Stimulated activated CD4-positive, alpha-beta T cell treated with anti-CD3 and anti-CD28 coated beads, TNF-alpha, amount 100 ng/mL, for 48 hours (primary cell): ENCODE results near the gene ALB.

Experiments
- DNase-seq, 3 donors: peaks; one replicate each; pipeline ENCODE4 v3.0.0-alpha.2; 2020; ENCODE audit warnings: low read depth in 3 of 3

ALB gene

DNA sequence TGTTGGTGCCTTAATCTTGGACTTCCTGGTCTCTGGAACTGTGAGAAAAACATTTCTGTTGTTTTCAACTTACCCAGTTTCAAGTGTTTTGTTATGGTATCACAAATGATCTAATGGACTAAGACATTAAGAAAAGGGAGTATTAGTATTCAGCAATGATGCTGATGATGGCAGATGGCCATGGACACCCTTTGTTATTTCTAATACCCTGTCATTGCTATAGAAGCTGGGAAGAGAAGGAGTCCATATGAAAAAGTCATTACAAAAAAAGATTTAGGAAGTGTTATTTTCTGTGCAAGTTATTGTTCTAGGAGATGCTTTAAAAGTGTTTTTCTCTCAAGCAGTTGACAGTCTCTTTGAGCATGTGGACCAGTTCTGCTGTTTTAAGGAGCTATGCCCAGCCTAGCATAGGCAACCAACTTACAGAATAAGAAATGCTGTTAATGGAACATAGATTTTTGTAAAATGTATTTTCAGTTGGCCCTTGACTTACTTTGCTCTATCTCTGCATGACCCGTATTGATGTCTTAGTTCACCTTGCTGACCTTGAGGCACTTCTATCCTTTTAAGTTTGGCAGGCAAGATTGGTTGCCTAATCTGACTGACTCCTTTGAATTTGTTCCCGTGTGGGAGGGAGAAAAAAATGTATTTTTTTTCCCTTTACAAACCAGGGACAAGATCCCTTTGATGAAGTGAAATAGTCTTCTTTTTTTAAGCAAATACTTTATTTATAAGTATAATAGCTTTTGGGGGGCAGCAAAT, 25.9 kb downstream of the ALB start:
- no peak for DNase-seq

- no peak for DNase-seq
These were observed 27.7 kb downstream of the ALB start for GRCh38 chr4:73431813-73432168.

DNA sequence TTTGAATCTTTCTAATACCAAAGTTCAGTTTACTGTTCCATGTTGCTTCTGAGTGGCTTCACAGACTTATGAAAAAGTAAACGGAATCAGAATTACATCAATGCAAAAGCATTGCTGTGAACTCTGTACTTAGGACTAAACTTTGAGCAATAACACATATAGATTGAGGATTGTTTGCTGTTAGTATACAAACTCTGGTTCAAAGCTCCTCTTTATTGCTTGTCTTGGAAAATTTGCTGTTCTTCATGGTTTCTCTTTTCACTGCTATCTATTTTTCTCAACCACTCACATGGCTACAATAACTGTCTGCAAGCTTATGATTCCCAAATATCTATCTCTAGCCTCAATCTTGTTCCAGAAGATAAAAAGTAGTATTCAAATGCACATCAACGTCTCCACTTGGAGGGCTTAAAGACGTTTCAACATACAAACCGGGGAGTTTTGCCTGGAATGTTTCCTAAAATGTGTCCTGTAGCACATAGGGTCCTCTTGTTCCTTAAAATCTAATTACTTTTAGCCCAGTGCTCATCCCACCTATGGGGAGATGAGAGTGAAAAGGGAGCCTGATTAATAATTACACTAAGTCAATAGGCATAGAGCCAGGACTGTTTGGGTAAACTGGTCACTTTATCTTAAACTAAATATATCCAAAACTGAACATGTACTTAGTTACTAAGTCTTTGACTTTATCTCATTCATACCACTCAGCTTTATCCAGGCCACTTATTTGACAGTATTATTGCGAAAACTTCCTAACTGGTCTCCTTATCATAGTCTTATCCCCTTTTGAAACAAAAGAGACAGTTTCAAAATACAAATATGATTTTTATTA, 28.3 kb downstream of the ALB start:
- no peak for DNase-seq

- DNase-seq: no peak
These were observed 29.1 kb downstream of the ALB start for GRCh38 chr4:73433140-73433539.

DNA sequence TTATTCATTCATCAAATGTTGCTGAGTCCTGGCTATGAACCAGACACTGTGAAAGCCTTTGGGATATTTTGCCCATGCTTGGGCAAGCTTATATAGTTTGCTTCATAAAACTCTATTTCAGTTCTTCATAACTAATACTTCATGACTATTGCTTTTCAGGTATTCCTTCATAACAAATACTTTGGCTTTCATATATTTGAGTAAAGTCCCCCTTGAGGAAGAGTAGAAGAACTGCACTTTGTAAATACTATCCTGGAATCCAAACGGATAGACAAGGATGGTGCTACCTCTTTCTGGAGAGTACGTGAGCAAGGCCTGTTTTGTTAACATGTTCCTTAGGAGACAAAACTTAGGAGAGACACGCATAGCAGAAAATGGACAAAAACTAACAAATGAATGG, 30.2 kb downstream of the ALB start:
- no peak for DNase-seq

GRCh38 chr4:73435984-73436383, 31.9 kb downstream of the ALB start, which contains the start of gene AFP:
Gene AFP (plus strand): TSS chr4:73436221. CDS start chr4:73436263, 42 bp downstream.
- no peak for DNase-seq

GRCh38 chr4:73436674-73437557, 32.8 kb downstream of the ALB start:
- no peak for DNase-seq

GRCh38 chr4:73437558-73437956, 33.5 kb downstream of the ALB start:
- no peak for DNase-seq

DNA sequence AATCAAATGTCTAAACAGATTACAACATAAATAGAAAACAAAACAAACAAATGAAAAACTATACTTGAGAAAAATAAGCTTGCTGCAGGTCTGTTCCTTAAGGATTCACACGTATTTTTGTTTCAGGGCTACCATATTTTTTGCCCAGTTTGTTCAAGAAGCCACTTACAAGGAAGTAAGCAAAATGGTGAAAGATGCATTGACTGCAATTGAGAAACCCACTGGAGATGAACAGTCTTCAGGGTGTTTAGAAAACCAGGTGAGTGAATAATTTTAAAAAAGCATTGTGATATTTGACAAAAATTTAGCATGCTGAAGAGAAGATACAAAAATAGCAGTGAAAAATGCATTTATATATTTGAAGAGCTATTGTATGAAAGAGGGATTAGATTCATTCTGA, 34.0 kb downstream of the ALB start:
- DNase-seq: no peak

GRCh38 chr4:73438582-73439215, 34.6 kb downstream of the ALB start:
- DNase-seq: no peak

DNA sequence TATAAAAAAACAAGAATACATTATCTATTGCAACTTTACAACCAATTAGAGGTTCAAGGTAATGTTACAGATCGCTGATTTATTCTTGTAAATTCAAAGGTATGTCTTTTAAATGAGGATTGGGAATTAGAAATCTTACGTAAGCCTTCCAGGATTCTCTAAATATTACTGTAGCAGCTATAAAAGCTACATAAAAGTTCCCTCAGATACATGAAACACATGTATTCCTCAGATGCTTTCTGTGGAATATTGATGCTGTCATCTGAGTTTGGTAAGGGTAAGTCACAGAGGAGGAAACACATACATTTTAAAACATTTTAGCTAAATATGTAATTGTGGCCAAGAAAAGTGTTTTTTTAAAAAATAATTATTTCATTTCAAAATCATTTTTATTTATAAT, 35.4 kb downstream of the ALB start:
- DNase-seq: no peak

DNA sequence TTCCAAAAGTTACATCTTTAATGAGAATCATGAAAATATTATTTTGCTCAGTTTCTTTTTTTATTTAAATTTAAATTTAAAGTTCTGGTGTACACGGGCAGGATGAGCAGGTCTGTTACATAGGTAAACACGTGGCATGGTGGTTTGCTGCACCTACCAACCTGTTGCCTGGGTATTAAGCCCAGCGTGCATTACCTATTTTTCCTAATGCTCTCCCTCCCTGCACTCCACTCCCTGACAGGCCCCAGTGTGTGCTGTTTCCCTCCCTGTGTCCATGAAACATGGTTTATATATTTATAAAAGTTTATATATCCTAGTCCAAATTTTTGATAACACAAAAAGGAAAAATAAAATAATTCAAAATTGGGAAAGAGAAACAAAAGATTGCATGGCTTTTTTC, 35.9 kb downstream of the ALB start:
- no peak for DNase-seq

DNA sequence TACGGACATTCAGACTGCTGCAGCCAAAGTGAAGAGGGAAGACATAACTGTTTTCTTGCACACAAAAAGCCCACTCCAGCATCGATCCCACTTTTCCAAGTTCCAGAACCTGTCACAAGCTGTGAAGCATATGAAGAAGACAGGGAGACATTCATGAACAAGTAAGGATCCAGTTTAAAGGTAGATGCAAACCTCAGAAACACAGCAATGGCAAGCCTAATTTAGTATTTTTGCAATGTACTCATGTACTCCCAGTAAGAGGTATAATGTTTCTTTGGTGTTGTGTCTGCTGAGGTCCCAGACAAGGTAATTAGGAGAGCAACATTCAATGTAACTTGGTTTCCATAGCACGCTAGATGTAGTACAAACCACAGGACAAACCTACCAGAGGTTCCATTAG, 36.6 kb downstream of the ALB start:
- no peak for DNase-seq

DNA sequence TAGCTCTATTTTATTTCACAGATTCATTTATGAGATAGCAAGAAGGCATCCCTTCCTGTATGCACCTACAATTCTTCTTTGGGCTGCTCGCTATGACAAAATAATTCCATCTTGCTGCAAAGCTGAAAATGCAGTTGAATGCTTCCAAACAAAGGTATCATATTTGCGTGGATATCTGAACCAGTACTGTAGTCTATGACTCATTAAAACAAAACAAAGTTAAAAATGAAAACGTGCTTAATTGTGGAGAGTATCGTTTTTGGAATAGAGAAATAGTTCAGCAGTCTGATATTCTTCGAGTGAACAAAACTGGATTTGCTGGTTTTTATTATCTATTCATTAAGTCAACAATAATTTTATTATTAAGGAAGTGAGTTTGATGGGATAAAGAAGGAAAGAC, 38.2 kb downstream of the ALB start:
- DNase-seq: no peak

DNA sequence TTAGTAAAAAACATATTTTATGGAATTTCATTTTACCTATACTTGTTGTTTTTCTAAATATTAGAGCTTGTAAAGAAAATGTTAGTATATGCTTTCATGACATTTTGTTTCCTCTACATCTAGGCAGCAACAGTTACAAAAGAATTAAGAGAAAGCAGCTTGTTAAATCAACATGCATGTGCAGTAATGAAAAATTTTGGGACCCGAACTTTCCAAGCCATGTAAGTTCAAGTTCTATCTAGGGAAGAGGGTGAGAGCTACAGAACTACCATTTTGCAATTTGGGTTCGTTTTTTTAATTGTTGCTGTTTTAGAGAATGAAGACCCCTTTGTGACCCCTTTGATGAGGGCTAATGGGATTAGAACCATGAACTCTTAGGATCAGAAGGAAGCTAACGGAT, 39.1 kb downstream of the ALB start:
- DNase-seq: no peak

DNA sequence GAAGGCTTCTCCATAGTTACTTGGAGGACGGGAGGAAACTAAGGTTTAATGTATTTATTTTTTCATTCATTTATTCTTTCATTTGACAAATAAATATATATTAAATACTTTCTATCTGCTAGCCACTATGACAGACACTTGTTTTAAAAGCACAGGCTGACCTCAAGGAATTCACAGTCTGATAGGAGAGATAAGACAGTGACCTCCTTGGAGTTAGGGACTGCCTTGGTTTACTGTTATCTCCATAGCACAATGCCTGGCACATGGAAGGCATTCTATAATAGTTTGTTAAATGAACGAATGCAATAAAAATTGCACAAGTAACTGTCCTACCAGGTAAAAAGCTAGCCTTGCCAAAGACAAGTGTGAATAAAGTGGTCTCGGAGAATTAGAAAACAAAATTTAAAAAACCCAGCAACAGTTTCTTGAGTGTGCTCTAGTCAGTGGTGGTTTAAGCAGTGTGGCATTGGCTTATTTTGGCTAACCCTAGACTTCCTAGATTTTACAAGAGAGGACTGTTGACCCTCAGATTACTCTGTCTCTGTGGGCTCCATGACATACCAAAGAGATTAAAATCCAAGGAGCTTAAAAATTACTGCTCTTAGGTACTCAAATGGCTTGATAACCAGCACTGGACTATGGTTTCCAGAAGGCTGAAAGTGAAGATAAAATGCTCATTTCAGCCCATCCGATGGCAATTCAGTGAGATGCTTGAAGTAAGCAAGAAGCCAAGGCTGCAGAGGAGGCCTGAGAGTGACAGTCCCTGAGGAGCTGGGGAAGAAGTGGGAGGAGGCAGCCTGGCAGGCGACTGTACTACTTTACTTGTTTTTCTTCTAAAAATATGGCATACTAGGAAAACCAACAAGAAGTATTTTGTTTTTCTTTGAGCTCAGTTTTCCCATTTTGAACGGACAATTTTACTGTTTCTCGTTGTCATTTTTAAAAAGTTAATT, 41.6 kb downstream of the ALB start:
- DNase-seq: no peak

GRCh38 chr4:73446336-73446938, 42.4 kb downstream of the ALB start:
- DNase-seq: no peak

DNA sequence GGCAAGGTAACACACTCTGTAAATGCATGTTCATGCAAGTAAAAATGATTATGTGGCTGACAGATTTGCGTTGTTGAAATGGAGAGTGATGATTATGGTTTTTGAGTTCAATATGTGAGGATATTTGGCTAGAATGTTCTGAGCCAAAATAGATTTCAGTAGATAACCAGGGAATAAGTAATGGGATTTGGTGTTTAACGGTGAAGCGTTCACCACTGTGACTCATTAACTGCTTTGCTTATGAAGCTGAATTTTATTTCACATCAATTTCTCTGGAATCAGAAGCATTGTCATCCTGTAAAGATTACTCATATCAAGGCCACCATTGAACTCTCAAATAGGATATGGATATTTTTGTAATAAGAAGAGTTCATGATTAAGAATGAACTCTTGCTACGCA, 43.6 kb downstream of the ALB start:
- no peak for DNase-seq

GRCh38 chr4:73448448-73449203, 44.5 kb downstream of the ALB start:
- DNase-seq: no peak
